RPMI8226 (cell line): ENCODE results near the gene ARHGAP26.

Source experiments
- DNase-seq: peaks from one replicate; pipeline ENCODE4 v3.0.0-alpha.2; 2015

ARHGAP26 gene

DNA sequence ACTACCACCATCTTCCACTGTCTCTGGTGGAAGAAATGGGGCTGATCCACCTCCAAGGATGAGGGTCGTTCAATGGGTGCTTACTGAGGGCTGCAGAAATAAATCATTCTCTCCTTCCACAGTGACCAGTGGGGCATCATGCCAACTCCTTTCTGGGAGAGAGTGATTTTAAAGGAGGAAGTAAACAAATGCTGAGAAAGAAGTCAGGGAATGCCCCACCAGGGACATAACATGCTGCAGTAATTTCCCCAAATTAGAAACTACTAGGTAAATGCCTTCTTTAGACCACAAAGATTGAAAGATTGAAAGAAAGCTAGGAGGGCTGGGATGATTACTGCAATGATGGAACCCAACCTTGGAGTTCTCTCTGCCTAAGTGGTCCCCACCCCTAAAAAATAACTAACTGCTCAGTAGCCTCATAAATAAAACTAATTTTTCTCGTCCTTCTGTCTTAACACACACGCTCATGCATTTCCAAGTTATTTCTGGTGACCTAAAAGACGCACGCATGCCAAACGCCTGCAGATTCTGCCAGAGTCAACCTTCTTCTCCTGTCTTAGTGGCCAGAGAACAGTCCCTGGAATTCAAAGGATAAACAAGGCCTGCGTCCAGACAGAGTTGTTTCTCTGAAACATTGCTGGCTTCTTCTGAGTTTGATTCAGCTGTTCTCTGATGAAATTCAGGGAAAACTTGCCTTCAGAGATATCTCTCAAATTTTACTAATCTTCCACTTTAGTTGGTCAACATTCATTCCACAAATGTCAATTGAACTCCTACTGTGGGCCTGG is 383.3 kb downstream of the ARHGAP26 start:
- peak; percentile 29 for DNase-seq

DNA sequence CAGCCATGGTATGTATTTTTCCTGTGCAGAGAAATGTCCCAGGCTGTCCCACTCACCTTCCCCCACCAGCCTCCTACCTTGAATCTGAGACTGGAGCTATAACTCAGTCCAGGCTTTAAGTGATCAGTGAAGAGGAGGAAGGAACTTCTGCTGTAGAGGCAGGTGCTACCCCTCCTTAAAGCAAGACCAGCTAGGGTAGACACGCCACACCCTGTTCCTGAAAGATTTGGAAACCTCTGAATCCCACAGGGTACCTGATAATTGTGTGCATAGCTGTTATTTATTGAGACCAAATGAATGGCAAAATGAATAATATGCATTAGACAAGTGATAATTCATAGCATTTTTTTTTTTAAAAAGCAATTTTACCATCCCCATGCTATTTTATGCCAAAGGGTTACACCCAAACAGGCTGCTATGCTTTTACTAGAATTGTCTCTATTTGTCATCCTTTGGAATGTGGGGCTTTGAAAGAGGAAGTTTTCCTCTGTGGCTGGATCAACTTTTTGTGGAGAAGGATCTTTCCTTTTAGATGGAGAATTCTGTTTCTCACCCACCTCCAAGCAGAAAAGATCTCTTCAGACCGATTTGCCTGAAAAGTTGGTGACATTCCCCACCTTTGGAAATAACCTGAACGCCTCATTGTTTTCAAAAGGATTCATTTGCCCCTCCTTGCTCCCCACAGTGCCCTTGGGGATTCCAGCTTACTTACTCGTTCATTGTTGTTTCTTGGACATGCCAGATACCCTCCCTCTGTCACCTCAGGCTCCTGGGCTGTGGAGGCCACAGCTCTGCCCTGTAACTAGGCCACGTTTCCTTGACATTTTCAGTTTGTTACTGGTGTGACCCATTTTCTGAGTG is 384.6 kb downstream of the ARHGAP26 start:
- no peak for DNase-seq

- no peak for DNase-seq
These were observed 385.3 kb downstream of the ARHGAP26 start for GRCh38 chr5:143155455-143155854.

- no peak for DNase-seq
These were observed 385.9 kb downstream of the ARHGAP26 start for GRCh38 chr5:143156086-143156485.

DNA sequence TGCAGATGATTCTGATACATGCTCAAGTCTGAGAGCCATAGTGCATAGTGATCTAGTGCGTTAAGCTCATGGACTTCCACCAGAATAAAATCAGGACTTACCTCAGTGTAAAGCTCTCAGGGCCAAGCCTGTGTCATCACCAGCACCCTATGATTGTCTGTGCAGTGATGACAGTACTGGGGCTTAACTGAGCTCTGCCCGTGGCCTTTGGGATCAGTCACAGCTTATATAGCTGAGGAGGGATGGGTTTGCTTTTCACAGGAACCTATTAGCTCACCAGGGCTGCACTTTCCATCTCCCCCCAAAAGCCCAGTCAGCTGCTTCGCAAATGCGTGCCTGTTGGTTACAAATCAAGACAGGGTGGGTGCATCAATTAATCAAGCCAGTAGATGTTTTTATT is 386.4 kb downstream of the ARHGAP26 start:
- DNase-seq, result no peak

GRCh38 chr5:143159031-143159430 is 388.9 kb downstream of the ARHGAP26 start:
- no peak for DNase-seq

DNA sequence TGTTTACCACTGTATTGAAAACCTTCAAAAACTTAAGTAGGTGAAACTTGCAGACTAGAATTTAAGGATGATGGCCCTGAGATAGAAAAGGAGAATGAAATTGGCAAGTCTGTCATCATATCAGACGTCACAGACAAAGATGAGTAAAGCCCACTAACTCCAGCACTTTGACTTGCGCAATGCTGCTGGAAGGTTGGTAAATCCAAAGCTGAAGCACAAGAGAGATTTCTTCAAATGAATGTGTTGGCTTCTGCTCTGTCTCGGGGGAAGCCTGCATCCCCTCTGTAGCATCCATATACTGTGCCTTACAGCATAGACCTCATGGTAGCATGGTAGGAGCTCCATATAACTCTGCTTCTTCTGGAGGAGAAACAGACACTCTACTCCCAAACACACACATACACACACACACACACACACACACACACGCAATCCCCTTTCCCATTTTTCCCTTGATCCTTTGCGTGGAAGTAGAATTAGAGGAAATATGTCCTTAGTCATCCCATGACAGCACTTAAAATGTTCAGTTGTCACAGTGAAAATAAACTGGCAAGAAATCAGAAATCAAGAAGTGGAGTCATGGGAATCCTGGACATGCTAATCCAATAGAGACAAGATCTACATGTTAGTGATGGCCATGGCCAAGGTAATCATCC is 391.8 kb downstream of the ARHGAP26 start:
- no peak for DNase-seq

DNA sequence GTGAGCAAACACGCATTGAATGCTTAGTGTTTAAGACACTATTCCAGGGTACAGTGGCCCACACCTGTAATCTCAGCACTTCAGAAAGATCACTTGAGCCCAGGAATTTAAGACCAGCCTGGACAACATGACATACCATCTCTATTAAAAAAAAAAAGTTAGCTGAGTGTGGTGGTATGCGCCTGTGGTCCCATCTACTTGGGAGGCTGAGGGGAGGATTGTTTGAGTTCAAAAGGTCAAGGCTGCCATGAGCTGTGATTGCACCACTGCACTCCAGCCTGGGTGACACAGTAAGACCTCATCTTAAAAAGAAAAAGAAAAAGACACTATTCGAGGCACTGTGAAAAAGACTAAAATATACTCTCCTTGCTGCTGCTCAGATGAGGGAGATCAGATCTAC is 392.6 kb downstream of the ARHGAP26 start:
- DNase-seq, result no peak

GRCh38 chr5:143164557-143164956 is 394.4 kb downstream of the ARHGAP26 start:
- peak; percentile 84 for DNase-seq

DNA sequence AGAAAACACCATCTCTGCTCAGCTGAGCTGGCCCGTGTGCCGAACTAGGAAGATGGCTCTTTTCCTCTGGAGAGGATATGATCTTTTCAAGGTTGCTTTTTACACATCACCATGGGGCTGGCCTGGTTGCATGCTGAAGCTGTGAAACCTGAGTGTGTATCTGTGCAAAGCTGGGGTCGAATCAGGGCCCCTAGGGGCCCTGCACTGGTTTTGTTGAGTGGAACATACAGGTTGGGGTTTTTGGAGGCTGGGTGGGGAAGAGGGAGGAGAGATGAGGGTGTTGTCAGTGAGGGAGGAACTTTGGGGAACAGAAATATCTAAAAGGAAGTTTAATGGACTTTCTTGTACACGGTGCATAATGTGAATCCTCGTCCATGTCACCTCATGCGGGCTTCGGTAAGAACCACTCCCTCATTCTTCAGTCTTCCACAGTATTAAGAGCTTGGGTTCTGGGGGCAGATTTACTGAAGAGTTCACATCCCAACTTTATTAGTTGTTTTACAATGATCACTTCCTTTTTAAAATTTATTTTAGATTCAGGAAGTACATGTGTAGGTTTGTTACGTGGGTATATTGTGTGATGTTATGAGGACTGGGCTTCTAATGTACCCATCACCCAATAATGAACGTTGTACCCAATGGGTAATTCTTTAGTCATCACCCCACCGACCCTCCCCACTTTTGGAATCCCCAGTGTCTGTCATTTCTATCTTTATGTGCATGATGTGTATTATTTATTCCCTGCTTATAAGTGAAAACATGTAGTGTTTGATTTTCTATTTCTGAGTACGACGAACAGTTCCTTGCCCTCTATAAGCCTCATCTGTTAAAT is 395.1 kb downstream of the ARHGAP26 start:
- peak; percentile 23 for DNase-seq

DNA sequence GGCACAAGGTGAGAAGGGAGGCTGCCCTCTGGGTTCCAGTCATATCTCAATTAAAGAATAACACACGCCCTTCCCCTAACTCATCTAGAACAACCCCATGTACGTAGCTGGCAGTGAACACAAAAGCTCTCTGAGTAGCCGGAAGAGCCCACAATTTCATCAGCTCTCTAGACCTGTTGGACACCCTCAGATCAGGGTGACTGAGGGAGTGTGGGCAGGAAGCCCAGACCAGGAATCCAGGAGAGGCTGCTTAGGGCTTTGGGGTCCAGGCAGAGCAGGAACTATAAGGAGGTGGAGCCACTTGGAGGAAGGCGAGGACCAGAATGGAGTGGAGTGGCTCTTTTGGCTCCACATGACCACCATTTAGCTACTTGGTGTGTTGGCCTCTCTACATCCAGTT is 395.9 kb downstream of the ARHGAP26 start:
- no peak for DNase-seq

DNA sequence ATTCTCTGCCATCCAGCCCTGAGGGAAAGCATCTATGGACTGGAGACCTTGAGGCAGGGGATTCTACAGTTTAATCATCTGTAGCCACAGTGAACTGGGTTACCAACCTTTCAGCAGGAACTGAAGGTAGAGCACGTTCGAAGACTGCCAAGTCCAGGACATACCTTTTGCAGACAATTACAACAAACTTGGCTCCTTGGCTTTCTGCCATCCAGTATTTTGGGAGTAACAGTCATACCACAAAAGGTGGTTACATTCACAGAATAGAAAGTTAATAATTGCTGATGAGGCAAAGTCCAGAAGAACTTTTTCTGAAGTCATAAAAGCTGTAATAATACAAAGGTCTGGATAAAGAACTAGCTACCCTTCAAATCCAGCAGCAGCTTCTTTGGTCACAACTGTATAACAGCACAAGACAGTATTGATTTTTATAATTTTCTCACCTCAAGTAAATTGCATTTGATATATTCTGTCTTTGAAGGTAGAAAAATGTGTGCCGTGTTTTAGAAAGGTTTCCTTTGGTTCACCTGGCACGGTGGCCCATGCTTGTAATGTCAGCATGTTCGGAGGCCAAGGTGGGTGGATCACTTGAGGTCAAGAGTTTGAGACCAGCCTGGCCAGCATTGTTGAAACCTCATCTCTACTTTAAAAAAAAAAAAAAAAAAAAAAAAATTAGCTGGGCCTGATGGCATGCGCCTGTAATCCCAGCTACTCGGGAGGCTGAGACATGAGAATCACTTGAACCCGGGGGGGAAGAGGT is 396.7 kb downstream of the ARHGAP26 start:
- peak; percentile 97 for DNase-seq

- no peak for DNase-seq
These were observed 398.1 kb downstream of the ARHGAP26 start for GRCh38 chr5:143168171-143168741.

DNA sequence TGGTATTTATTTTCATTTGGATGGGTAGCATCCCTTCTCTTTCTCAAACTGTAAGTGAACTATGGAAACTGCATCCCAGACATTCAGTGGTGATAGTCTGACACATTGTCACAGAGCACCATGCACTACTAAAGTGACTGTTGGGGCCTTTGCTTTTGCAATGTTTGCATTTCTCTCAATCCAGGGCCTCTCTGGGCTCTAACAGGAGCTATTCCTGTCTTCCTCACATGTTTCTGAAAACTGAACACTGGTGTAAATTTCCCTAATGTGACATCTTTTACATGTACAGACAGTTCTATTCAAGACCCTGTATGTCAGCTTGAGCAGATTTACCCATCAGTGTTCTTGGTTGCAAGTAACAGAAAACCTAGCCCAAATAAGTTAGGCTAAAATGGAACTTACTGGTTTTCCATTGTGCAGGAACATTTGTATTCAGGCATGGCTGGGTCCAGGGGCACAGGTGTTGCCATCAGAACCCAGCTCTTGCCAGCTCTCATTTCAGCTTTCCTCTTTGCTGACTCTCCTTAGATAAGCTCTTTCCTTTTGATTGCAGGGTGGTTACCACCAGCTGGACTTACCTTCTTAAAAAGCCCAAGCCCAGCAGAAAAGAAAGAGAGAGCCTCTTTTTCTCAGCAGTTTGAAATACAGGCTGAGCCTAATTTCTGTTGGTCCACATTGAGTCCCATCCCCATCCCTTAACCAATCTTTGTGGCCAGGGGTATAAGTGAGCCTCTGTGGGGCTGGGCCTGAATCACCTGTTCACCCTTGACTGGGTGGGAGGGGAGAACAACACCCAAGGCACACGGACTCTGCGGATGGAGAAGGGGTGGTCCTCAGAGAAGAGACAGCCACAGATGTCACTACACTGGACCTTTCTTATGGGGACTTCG is 399.0 kb downstream of the ARHGAP26 start:
- DNase-seq, result peak; percentile 86

GRCh38 chr5:143170104-143170503 is 399.9 kb downstream of the ARHGAP26 start:
- peak; percentile 91 for DNase-seq

DNA sequence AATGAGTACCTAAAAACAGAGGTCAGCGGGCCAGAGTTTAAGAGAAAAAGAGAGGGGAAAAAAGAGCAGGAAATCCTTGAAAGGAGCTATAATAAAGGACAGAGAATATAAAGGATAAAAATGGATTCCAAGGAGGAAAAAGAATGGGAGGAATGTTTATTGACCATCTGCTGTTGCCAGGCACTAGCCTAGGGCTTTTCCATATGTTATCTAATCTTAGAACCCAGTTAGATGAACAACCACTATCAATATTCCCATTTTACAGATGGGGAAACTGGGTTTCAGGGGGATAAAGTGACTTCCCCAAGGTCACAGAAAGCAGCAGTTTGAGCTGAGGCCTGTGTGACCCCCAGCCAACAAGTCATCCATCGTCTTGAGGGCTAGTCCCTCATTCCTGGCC is 400.8 kb downstream of the ARHGAP26 start:
- DNase-seq, result no peak

- DNase-seq, result no peak
These were observed 402.6 kb downstream of the ARHGAP26 start for GRCh38 chr5:143172739-143173138.

DNA sequence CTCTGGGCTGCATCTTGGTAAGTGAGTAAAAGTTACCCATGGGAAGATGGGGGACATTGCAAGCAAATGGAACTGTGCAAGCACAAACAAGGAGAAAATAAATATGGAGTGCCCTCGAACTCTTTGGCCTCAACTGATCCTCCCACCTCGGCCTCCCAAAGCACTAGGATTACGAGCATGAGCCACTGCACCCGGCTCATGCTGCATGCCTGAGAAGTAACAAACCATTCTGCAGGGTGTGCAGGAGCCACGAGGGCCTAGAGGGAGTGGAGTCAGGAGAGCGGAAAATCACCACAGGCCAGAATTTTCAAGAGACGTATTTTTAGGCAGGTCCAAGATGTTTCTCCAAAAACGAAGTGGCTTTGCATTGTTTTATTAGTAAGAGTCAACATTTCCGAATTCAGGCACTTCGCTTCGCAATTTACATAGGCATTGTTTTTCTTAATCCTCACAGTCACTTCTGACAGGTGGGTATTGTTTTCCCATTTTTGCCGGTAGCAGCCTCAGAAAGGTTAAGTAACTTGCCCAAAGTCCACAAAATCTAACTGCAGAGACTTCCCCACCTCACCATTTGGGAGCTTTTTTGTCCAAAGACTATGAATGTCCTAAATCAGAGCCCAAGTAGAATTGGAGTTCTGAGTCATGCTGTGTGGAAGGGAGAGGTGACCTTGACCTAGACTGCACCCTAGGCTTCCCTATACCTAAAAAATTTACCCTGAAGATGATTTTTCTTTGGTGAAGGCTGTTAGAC is 403.1 kb downstream of the ARHGAP26 start:
- no peak for DNase-seq

DNA sequence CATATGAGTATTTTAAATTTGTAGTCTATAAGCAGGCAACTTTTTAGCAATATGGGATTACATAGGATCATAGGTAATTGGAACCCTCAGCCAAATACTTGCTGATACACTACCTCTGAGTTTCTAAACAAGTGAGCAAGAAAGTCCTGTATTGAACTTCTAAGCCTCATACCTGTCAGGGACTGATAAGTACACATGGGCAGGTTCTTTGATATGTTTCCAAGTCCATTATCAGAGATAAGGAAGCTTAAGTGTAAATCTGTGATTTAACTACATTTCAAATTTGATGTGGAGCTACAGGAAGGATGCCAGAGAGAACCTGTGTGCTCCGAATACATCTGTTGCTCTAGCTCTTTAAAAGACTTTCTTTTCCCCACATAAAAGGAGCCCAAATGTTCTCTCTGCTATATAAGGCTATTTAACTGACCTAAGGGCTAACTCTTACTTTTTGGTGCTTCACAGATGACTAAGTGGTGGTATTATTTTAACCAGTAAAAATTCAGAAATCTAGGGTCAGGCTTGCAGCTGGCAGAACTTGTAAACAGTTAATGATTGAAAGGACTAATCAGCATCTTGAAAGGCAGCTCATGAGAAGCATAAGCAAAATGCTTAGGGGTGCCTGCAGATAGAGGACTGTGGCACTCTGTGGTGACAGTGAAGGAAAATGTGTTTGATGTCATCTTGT is 404.7 kb downstream of the ARHGAP26 start:
- DNase-seq, result no peak
